Left forelimb (tissue), 1 donor: ENCODE results near the gene CHADL.
"Not testable (repeated sequence)": the region's sequence is repeated elsewhere in the genome, so short reads cannot be mapped to it uniquely, and the experiment has no call there.

Experiments
- DNase-seq: peaks from one replicate; pipeline ENCODE4 v3.0.0-alpha.2; 2018; ENCODE audit warnings: low spot score

Gene CHADL

GRCh38 chr22:41181349-41182241 is 59.1 kb downstream of the CHADL start:
- DNase-seq = no peak

GRCh38 chr22:41180926-41181325 is 59.8 kb downstream of the CHADL start:
- DNase-seq = no peak

GRCh38 chr22:41180362-41180761 is 60.4 kb downstream of the CHADL start:
- not testable (repeated sequence) for DNase-seq
